NCI-H524 treated with DMSO at 0.1 percent for 48 hours (cell line): ENCODE results near the gene IL1R2.
"Not testable (repeated sequence)": the region's sequence is repeated elsewhere in the genome, so short reads cannot be mapped to it uniquely, and the experiment has no call there.

Experiments used
- DNase-seq: peaks from one replicate; lab custom pipeline; 2025; lab: John Stamatoyannopoulos, UW

The IL1R2 gene

GRCh38 chr2:102061962-102062795 is 70.4 kb downstream of the IL1R2 start:
- DNase-seq: no peak

- DNase-seq: no peak
Observed at GRCh38 chr2:102062802-102063201, 71.0 kb downstream of the IL1R2 start.

GRCh38 chr2:102063487-102063911 is 71.7 kb downstream of the IL1R2 start:
- DNase-seq: no peak

- DNase-seq: no peak
Observed at GRCh38 chr2:102063941-102064678, 72.3 kb downstream of the IL1R2 start.

GRCh38 chr2:102064679-102065674 is 73.2 kb downstream of the IL1R2 start:
- no peak for DNase-seq

- DNase-seq: no peak
Observed at GRCh38 chr2:102065675-102066252, 74.0 kb downstream of the IL1R2 start.

- no peak for DNase-seq
Observed at GRCh38 chr2:102066554-102066953, 74.8 kb downstream of the IL1R2 start.

- not testable (repeated sequence) for DNase-seq
Observed at GRCh38 chr2:102068126-102068525, 76.4 kb downstream of the IL1R2 start.

- no peak for DNase-seq
Observed at GRCh38 chr2:102069311-102069974, 77.7 kb downstream of the IL1R2 start.

- DNase-seq: no peak
Observed at GRCh38 chr2:102070058-102070642, 78.4 kb downstream of the IL1R2 start.

GRCh38 chr2:102072741-102073140 is 81.0 kb downstream of the IL1R2 start:
- no peak for DNase-seq

- no peak for DNase-seq
Observed at GRCh38 chr2:102073168-102073724, 81.5 kb downstream of the IL1R2 start.

- no peak for DNase-seq
Observed at GRCh38 chr2:102074152-102074783, 82.5 kb downstream of the IL1R2 start.

GRCh38 chr2:102075479-102075878 is 83.7 kb downstream of the IL1R2 start:
- no peak for DNase-seq

GRCh38 chr2:102076512-102076911 is 84.8 kb downstream of the IL1R2 start:
- DNase-seq: no peak
